Measurements from ENCODE around the gene NFIA.

DNA sequence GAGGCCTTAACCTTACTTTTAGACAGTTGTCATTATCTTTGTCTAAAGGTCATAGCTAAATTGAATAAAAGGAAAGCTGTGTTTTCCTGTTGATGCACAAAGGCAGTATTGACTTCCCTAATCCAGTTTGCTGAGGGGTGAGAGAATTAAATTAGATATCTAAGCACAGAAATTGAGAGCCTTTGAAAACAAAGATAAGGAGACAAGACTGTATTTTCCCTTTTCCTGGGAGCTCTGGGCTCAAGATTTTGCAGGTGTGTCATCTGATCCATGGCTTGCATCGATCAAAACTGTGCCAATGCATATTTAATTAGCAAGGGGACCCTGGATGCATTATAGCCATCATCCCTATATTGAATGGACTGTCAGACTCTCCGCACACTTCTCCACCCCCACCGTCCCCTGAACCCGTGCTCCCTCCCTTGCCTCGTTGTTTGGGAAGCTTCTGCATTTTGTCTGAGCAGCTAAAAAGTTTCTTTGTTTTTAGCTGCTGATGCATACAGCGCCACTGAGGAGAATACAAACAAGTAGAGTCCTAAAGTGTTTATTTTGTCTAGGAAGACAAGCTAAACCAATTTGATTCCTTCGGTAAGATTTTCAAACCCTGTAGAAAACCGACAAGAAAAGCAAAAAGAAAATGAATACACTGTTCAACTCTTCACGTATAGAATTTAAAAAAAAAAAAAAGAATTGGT is 186.3 kb downstream of the NFIA start:
- TF ChIP-seq, protein P1, sequence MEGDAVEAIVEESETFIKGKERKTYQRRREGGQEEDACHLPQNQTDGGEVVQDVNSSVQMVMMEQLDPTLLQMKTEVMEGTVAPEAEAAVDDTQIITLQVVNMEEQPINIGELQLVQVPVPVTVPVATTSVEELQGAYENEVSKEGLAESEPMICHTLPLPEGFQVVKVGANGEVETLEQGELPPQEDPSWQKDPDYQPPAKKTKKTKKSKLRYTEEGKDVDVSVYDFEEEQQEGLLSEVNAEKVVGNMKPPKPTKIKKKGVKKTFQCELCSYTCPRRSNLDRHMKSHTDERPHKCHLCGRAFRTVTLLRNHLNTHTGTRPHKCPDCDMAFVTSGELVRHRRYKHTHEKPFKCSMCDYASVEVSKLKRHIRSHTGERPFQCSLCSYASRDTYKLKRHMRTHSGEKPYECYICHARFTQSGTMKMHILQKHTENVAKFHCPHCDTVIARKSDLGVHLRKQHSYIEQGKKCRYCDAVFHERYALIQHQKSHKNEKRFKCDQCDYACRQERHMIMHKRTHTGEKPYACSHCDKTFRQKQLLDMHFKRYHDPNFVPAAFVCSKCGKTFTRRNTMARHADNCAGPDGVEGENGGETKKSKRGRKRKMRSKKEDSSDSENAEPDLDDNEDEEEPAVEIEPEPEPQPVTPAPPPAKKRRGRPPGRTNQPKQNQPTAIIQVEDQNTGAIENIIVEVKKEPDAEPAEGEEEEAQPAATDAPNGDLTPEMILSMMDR (conservative IDR thresholded peaks at IDR 0.05; ENCODE audit: low read length): no peak
- no peak for TF ChIP-seq EZH2phosphoT487 (IDR thresholded peaks at IDR 0.05; ENCODE audit: borderline replicate concordance)

Data from Loucy (cell line).